ENCODE results near the gene DPT.

The DPT gene

GRCh38 chr1:168654198-168654915 is 74.6 kb downstream of the DPT start:
- DNase-seq = no peak

- no peak for DNase-seq
Measured at GRCh38 chr1:168653567-168653966, 75.4 kb downstream of the DPT start.

GRCh38 chr1:168645721-168646120 is 83.3 kb downstream of the DPT start:
- DNase-seq = no peak

All from NCI-H187 (cell line).